HepG2 (cell line): ENCODE data around the gene PLD6. TPM values are rescaled to one million over a fixed set of nuclear protein-coding genes. Genes with fewer than 3 reads are reported as not detected.

Experiments used
- ATAC-seq: fragments of 200-7000 bp; cut with Tn5 transposase; 3 replicates; pipeline ENCODE4 v1.9.1; 2020; ENCODE audit warnings: mild to moderate bottlenecking, moderate library complexity
- BruUV-seq: library from RNA; stranded (reverse); fragments of 400-500 nt; replicated peaks from 2 replicates; lab custom pipeline; 2021; lab: Mats Ljungman, UMichigan
- CTCF ChIA-PET: fragments of 300-600 bp; formaldehyde crosslinking; extraction: SDS; loops from one replicate; lab custom pipeline; 2021; ENCODE audit warnings: low total read pairs, inconsistent platforms, low intra/inter-chr PET ratio; lab: Yijun Ruan, JAX
- POLR2A ChIA-PET: fragments of 350-600 bp; sonication (Branson Sonifier 250); formaldehyde crosslinking; loops from one replicate; lab custom pipeline; 2020; ENCODE audit warnings: antibody characterized with exemption, inconsistent platforms; lab: Yijun Ruan, JAX
- DNase-seq: peaks from one replicate; pipeline ENCODE4 v3.0.0-alpha.2; 2015; ENCODE audit warnings: low spot score
- FAIRE-seq: peaks from 3 replicates; lab custom pipeline; 2011; peaks lifted over from hg19 to GRCh38; lab: Jason Lieb, UNC
- H2AFZ ChIP-seq: one replicate; pipeline ENCODE4 v1.6.1; 2011; ENCODE audit warnings: low read length, inconsistent platforms
- H3K27ac ChIP-seq: fragments of 300-600 bp; 3 replicates; pipeline ENCODE4 v1.8.0; 2011; ENCODE audit warnings: mixed run types, mild to moderate bottlenecking, mixed read lengths, low read length, inconsistent platforms; ENCODE audit not compliant: insufficient read depth; ENCODE audit errors: extremely low read length
- H3K27me3 ChIP-seq, 2 experiments: fragments of 200-600 bp in 1 of 2; 2 replicates in 1 of 2; 3 replicates in 1 of 2; pipeline versions ENCODE4 v1.6.0 to v1.8.0; 2011; ENCODE audit warnings: low read length in 2 of 2, mild to moderate bottlenecking in 2 of 2, moderate library complexity in 2 of 2, inconsistent platforms in 1 of 2; ENCODE audit not compliant: insufficient read depth in 2 of 2, control insufficient read depth in 1 of 2
- H3K36me3 ChIP-seq, 2 experiments: fragments of 200-600 bp in 1 of 2; replicated peaks in 1 of 2; 2 replicates in 1 of 2; 3 replicates in 1 of 2; pipeline versions ENCODE4 v1.5.1 to v1.8.0; 2011; ENCODE audit warnings: low read length in 2 of 2, inconsistent platforms in 1 of 2; ENCODE audit not compliant: insufficient read depth in 2 of 2, control insufficient read depth in 1 of 2
- H3K4me1 ChIP-seq: 2 replicates; pipeline ENCODE4 v1.5.1; 2012; ENCODE audit warnings: low read length, inconsistent platforms; ENCODE audit not compliant: insufficient read depth
- H3K4me2 ChIP-seq: 2 replicates; pipeline ENCODE4 v1.6.0; 2011; ENCODE audit warnings: low read depth, low read length, inconsistent platforms
- H3K4me3 ChIP-seq, 3 experiments: fragments of 200-600 bp in 1 of 3; sonication (generic), shearing (Covaris generic) in 1 of 3; replicated peaks in 1 of 3; 2 replicates each; pipeline ENCODE4 v1.5.1; 2011 to 2016; ENCODE audit warnings: low read length in 3 of 3, inconsistent platforms in 2 of 3, low read depth in 2 of 3, mild to moderate bottlenecking in 2 of 3, control low read depth in 1 of 3, mixed read lengths in 1 of 3; ENCODE audit not compliant: insufficient read depth in 1 of 3
- H3K79me2 ChIP-seq: one replicate; pipeline ENCODE4 v1.6.1; 2011; ENCODE audit warnings: low read length, inconsistent platforms; ENCODE audit not compliant: insufficient read depth
- H3K9ac ChIP-seq: 2 replicates; pipeline ENCODE4 v1.6.0; 2011; ENCODE audit warnings: mild to moderate bottlenecking, low read depth, low read length, inconsistent platforms; ENCODE audit not compliant: insufficient read depth
- H3K9me3 ChIP-seq: 2 replicates; pipeline ENCODE4 v1.5.1; 2012; ENCODE audit warnings: mild to moderate bottlenecking, low read length
- H4K20me1 ChIP-seq: 2 replicates; pipeline ENCODE4 v1.6.0; 2011; ENCODE audit warnings: inconsistent platforms, mild to moderate bottlenecking, low read length, moderate library complexity; ENCODE audit not compliant: insufficient read depth
- HDAC6 ChIP-seq: fragments of 200-600 bp; sonication (generic); IDR thresholded peaks from 2 replicates; pipeline ENCODE4 v1.7.0; 2017; ENCODE audit warnings: mild to moderate bottlenecking, antibody characterized with exemption, low read length, low read depth
- HINFP ChIP-seq: sonication (generic); formaldehyde crosslinking; IDR thresholded peaks from 2 replicates; pipeline ENCODE4 v1.4.0; 2020; ENCODE audit warnings: low read depth, mild to moderate bottlenecking, missing genetic modification reagents
- HMG20B ChIP-seq: conservative IDR thresholded peaks from 2 replicates; pipeline ENCODE4 v1.6.1; 2016; ENCODE audit warnings: missing genetic modification reagents, missing compliant biosample characterization
- LCORL ChIP-seq, 2 experiments: fragments of 450-650 bp in 1 of 2; sonication (generic) in 1 of 2; formaldehyde crosslinking in 1 of 2; IDR thresholded peaks; 2 replicates each; pipeline versions ENCODE4 v1.5.0 to v1.6.1; 2017 to 2020; ENCODE audit warnings: antibody characterized with exemption in 1 of 2, missing genetic modification reagents in 1 of 2
- SP4 ChIP-seq: sonication (generic); formaldehyde crosslinking; IDR thresholded peaks from 2 replicates; pipeline ENCODE4 v1.8.1; 2023; ENCODE audit warnings: mild to moderate bottlenecking, missing genetic modification reagents
- SRSF4 ChIP-seq: fragments of 200-400 bp; formaldehyde crosslinking; IDR thresholded peaks from one replicate; pipeline ENCODE4 v1.6.1; 2018; ENCODE audit warnings: mild to moderate bottlenecking, low read depth, low read length, moderate library complexity; ENCODE audit not compliant: poor library complexity, severe bottlenecking
- TEF ChIP-seq: sonication (generic); formaldehyde crosslinking; IDR thresholded peaks from 2 replicates; pipeline ENCODE4 v1.5.0; 2020; ENCODE audit warnings: missing genetic modification reagents
- TRIM24 ChIP-seq: sonication (generic); formaldehyde crosslinking; IDR thresholded peaks from 2 replicates; pipeline ENCODE4 v1.8.0; 2022; ENCODE audit warnings: mild to moderate bottlenecking, missing genetic modification reagents
- ZC3H13 ChIP-seq: sonication (generic); formaldehyde crosslinking; IDR thresholded peaks from 2 replicates; pipeline ENCODE4 v1.8.1; 2023; ENCODE audit warnings: mild to moderate bottlenecking, missing genetic modification reagents, moderate library complexity
- ZKSCAN8 ChIP-seq: IDR thresholded peaks from 2 replicates; pipeline ENCODE4 v1.6.1; 2016; ENCODE audit warnings: borderline replicate concordance, missing genetic modification reagents, missing compliant biosample characterization
- ZNF468 ChIP-seq: sonication (generic); formaldehyde crosslinking; IDR thresholded peaks from 2 replicates; pipeline ENCODE4 v1.8.0; 2022; ENCODE audit warnings: mild to moderate bottlenecking, moderate library complexity, missing genetic modification reagents
- ZNF513 ChIP-seq: sonication (generic); formaldehyde crosslinking; conservative IDR thresholded peaks from 2 replicates; pipeline ENCODE4 v1.5.0; 2020; ENCODE audit warnings: missing genetic modification reagents
- ZNF614 ChIP-seq: IDR thresholded peaks from 2 replicates; pipeline ENCODE4 v1.6.1; 2018; ENCODE audit warnings: missing biosample characterization, missing genetic modification reagents, inconsistent platforms, borderline replicate concordance
- ZSCAN21 ChIP-seq: sonication (generic); formaldehyde crosslinking; IDR thresholded peaks from 2 replicates; pipeline ENCODE4 v1.8.0; 2022; ENCODE audit warnings: mild to moderate bottlenecking, missing genetic modification reagents, moderate library complexity, borderline replicate concordance
- ZSCAN9 ChIP-seq: IDR thresholded peaks from 2 replicates; pipeline ENCODE4 v1.6.1; 2016; ENCODE audit warnings: borderline replicate concordance
- WGBS: methylation state at CpG from one replicate; pipeline ENCODE4 v1.1.6; 2017; ENCODE audit warnings: low lambda C conversion rate; 5-methylcytosine and 5-hydroxymethylcytosine counted together
- in situ Hi-C: cut with HindIII; loops from 2 replicates; pipeline ENCODE4 v1.10.0; 2017; ENCODE audit warnings: low pct_unique_long_range_greater_than_20kb; ENCODE audit not compliant: extremely low pct_ligation_motif_present
- intact Hi-C: fragments of 100-400 bp; cut with micrococcal nuclease; formaldehyde crosslinking; loops from one replicate; pipeline ENCODE4 v1.10.0; 2022; ENCODE audit not compliant: unreplicated experiment
- polyA plus RNA-seq, 8 experiments: library from polyadenylated mRNA; depleted of rRNA in 3 of 8; stranded (reverse) in 7 of 8; unstranded in 1 of 8; fragments of >200 nt; fragmentation: Illumina TruSeq in 4 of 8; extraction: Trizol in 4 of 8; gene quantifications; 2 replicates each; pipeline versions ENCODE4 v1.2.1 to v1.2.3, GENCODE V29; 2011 to 2016; ENCODE audit warnings: low read depth in 4 of 8, missing spikeins in 1 of 8, mixed read lengths in 1 of 8; ENCODE audit not compliant: insufficient read depth in 1 of 8
- total RNA-seq, 5 experiments: library from RNA; depleted of rRNA; stranded (reverse); fragments of >200 nt; fragmentation: Illumina TruSeq; extraction: Trizol; gene quantifications; 2 replicates each; pipeline ENCODE4 v1.2.3, GENCODE V29; 2016; ENCODE audit warnings: low read depth in 1 of 5
- TF ChIP-seq, protein P1 (sequence below): sonication (generic); formaldehyde crosslinking; IDR thresholded peaks from 2 replicates; pipeline ENCODE4 v1.5.0; 2020; ENCODE audit warnings: mild to moderate bottlenecking, missing genetic modification reagents

The PLD6 gene
- total and polyA plus RNA-seq, 2 of the 13 experiments (the other 11 are each of a cell fraction or from before 2014, with no cell fraction given): 5.2 to 11.4 TPM

DNA sequence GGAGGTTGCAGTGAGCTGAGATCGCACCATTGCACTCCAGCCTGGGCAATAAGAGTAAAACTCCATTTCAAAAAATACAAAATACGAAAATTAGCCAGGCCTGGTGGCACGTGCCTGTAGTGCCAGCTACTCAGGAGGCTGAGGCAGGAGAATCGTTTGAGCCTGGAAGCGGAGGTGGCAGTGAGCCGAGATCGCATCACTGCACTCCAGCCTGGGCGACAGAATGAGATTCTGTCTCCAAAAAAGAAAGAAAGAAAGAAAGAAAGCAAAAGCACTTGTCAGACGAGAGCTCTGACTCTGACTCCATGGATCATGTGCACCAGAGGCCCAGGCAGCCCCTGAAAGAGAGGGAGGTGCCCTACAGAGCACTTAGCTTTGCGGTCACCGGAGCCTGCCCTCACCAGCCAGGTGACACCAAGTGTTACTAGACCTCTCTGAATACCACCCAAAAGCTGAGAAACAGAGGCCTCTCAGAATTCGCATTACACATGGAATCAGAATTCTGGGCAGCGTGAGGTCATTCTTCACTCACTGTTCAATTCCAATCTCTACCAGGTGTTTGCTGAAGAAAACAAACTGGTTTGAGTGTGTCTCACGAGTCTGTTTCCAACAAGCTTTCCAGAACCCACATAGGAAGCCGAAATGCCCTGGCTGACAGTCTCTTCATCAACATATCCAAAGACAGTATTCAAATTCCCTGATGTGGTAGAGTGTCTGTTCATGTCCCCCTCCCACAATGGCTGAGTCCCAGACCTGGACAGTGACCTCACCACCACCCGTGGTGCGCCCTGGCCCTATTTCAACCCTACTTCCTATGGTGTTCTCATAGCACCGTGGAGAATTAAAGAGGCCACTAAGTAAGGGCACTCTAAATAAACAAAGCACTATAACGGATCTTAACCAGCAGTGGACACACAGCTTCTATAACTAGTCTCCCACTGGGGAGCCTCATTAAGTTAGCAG is 29.4 kb upstream of the PLD6 start:
- Histone ChIP-seq H3K4me1 (peaks cover 54% of the 10 kb centered on the region), H3K27ac (peak overlapping the region; percentile 92), H3K79me2 (peaks cover 28% of the 10 kb centered on the region), H3K9ac (peak overlapping the region; percentile 94), H2AFZ (no peak overlapping the region), H4K20me1 (no peaks in the 10 kb centered on the region), H3K9me3 (no peaks in the 10 kb centered on the region), H3K4me2 (peak overlapping the region; percentile 88), H3K4me3 (peak overlapping the region; percentile 87 to 95 (median 91)), H3K27me3 (no peaks in the 10 kb centered on the region), H3K36me3 (peaks cover 4 to 21% of the 10 kb centered on the region in 2 experiments)
- ATAC-seq: peak; percentile 39
- no peak for FAIRE-seq
- 45% methylated on average over 18 of the region's 19 CpGs for WGBS
- intact Hi-C loops (no loop called here), in situ Hi-C loops (no loop called here)
- DNase-seq: peak; percentile 22
- POLR2A ChIA-PET: interaction anchor here (1.3 to 2.8 kb wide), 3 partner anchors 9 to 45 kb away, joined by 4 to 12 read pairs (median 9); partner anchors contain the start of genes COPS3 and PLD6
- no TSS peak for BruUV-seq
- CTCF ChIA-PET: no interaction called here
- TF ChIP-seq ZNF614 (CRISPR knock-in tag) (no peak), ZNF513 (CRISPR knock-in tag) (no peak), TEF (CRISPR knock-in tag) (no peak), SRSF4 (no peak), ZC3H13 (CRISPR knock-in tag) (no peak), ZKSCAN8 (CRISPR knock-in tag) (no peak), TRIM24 (CRISPR knock-in tag) (no peak), HINFP (CRISPR knock-in tag) (no peak), HDAC6 (no peak), ZSCAN9 (no peak), ZSCAN21 (no peak), HMG20B (CRISPR knock-in tag) (no peak), ZNF468 (CRISPR knock-in tag) (no peak), SP4 (CRISPR knock-in tag) (no peak), LCORL (IDR thresholded peaks at IDR 0.05) (no peak), LCORL (CRISPR knock-in tag; IDR thresholded peaks at IDR 0.05) (no peak)
- TF ChIP-seq, protein P1, sequence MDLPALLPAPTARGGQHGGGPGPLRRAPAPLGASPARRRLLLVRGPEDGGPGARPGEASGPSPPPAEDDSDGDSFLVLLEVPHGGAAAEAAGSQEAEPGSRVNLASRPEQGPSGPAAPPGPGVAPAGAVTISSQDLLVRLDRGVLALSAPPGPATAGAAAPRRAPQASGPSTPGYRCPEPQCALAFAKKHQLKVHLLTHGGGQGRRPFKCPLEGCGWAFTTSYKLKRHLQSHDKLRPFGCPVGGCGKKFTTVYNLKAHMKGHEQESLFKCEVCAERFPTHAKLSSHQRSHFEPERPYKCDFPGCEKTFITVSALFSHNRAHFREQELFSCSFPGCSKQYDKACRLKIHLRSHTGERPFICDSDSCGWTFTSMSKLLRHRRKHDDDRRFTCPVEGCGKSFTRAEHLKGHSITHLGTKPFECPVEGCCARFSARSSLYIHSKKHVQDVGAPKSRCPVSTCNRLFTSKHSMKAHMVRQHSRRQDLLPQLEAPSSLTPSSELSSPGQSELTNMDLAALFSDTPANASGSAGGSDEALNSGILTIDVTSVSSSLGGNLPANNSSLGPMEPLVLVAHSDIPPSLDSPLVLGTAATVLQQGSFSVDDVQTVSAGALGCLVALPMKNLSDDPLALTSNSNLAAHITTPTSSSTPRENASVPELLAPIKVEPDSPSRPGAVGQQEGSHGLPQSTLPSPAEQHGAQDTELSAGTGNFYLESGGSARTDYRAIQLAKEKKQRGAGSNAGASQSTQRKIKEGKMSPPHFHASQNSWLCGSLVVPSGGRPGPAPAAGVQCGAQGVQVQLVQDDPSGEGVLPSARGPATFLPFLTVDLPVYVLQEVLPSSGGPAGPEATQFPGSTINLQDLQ (CRISPR knock-in tag): no peak
